Lower leg skin (tissue), 4 donors: Measurements from ENCODE around the gene HDAC9. TPM values are rescaled to one million over a fixed set of nuclear protein-coding genes. Genes with fewer than 3 reads are reported as not detected.

Source experiments
- DNase-seq, 2 donors: peaks; one replicate each; pipeline ENCODE4 v3.0.0-alpha.2; 2019; ENCODE audit warnings: low spot score in 2 of 2
- H3K4me3 ChIP-seq: fragments of 200-600 bp; sonication (generic); 2 replicates; pipeline ENCODE4 v1.5.1; 2017; ENCODE audit warnings: mild to moderate bottlenecking, low read depth; ENCODE audit not compliant: poor library complexity, severe bottlenecking
- POLR2A ChIP-seq, 2 donors: fragments of 450-650 bp; IDR thresholded peaks; one replicate each; pipeline ENCODE4 v1.6.1; 2016 to 2017; ENCODE audit warnings: antibody characterized with exemption in 2 of 2, mild to moderate bottlenecking in 1 of 2, moderate library complexity in 1 of 2
- WGBS, 2 donors: methylation state at CpG; one replicate each; pipeline ENCODE4 v1.1.5; 2018; 5-methylcytosine and 5-hydroxymethylcytosine counted together
- intact Hi-C: fragments of 100-400 bp; cut with DNase I; formaldehyde crosslinking; loops from one replicate; pipeline ENCODE4 v1.15.0; 2023; ENCODE audit warnings: low total_unique reads
- total RNA-seq, 4 donors: library from RNA; depleted of rRNA; stranded (reverse); fragments of >200 nt; gene quantifications; one replicate each; pipeline ENCODE4 v1.1.0, GENCODE V29; 2016
- TF ChIP-seq, protein P1 (sequence below), 3 donors: fragments of 450-650 bp; IDR thresholded peaks; one replicate each; pipeline ENCODE4 v1.5.1; 2016; ENCODE audit warnings: antibody characterized with exemption in 3 of 3, mild to moderate bottlenecking in 3 of 3, moderate library complexity in 2 of 3

The HDAC9 gene
- total RNA-seq, 4 donors from 2014 or later, result 3.1 to 5.5 (median 4.7) TPM

- intact Hi-C loops, result no loop called here
- DNase-seq, result no peak
- TF ChIP-seq, protein P1, sequence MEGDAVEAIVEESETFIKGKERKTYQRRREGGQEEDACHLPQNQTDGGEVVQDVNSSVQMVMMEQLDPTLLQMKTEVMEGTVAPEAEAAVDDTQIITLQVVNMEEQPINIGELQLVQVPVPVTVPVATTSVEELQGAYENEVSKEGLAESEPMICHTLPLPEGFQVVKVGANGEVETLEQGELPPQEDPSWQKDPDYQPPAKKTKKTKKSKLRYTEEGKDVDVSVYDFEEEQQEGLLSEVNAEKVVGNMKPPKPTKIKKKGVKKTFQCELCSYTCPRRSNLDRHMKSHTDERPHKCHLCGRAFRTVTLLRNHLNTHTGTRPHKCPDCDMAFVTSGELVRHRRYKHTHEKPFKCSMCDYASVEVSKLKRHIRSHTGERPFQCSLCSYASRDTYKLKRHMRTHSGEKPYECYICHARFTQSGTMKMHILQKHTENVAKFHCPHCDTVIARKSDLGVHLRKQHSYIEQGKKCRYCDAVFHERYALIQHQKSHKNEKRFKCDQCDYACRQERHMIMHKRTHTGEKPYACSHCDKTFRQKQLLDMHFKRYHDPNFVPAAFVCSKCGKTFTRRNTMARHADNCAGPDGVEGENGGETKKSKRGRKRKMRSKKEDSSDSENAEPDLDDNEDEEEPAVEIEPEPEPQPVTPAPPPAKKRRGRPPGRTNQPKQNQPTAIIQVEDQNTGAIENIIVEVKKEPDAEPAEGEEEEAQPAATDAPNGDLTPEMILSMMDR (IDR thresholded peaks at IDR 0.05), result no peak
- no peak for TF ChIP-seq POLR2A (IDR thresholded peaks at IDR 0.05)
- 57 to 62% methylated on average over 3 of the region's 3 CpGs for WGBS, 2 donors
- no peak overlapping the region for H3K4me3 ChIP-seq
Measured at GRCh38 chr7:18494821-18495408, 634 bp upstream of the HDAC9 start.

GRCh38 chr7:18496341-18496700 is 772 bp downstream of the HDAC9 start:
- 31 to 38% methylated on average over 3 of the region's 3 CpGs for WGBS, 2 donors
- TF ChIP-seq POLR2A (IDR thresholded peaks at IDR 0.05), result no peak
- TF ChIP-seq, protein P1 (IDR thresholded peaks at IDR 0.05), result no peak
- DNase-seq, result no peak
- intact Hi-C loops, result no loop called here
- no peak overlapping the region for H3K4me3 ChIP-seq

GRCh38 chr7:18497082-18497481 is 1.5 kb downstream of the HDAC9 start:
- WGBS, 2 donors, result 60 to 71% methylated on average over 3 of the region's 3 CpGs
- intact Hi-C loops, result no loop called here
- DNase-seq, result no peak
- H3K4me3 ChIP-seq, result no peak overlapping the region
- no peak for TF ChIP-seq POLR2A (IDR thresholded peaks at IDR 0.05)
- TF ChIP-seq, protein P1 (IDR thresholded peaks at IDR 0.05), result no peak

- H3K4me3 ChIP-seq, result no peak overlapping the region
- no peak for TF ChIP-seq POLR2A (IDR thresholded peaks at IDR 0.05)
- TF ChIP-seq, protein P1 (IDR thresholded peaks at IDR 0.05), result no peak
- intact Hi-C loops, result no loop called here
- DNase-seq, result no peak
Measured at GRCh38 chr7:18497800-18498199, 2.3 kb downstream of the HDAC9 start.

- WGBS, 2 donors, result 69 to 84% methylated on average over 2 of the region's 2 CpGs
Measured at GRCh38 chr7:18498341-18498740, 2.8 kb downstream of the HDAC9 start.

More at GRCh38 chr7:18498341-18498740, 2.8 kb downstream of the HDAC9 start:
- no peak for DNase-seq
- no peak for TF ChIP-seq POLR2A (IDR thresholded peaks at IDR 0.05)
- TF ChIP-seq, protein P1 (IDR thresholded peaks at IDR 0.05), result no peak
- intact Hi-C loops, result no loop called here
- no peak overlapping the region for H3K4me3 ChIP-seq
